GM19452 (cell line): ENCODE data around the gene SERINC5.
"Not testable (repeated sequence)": the region's sequence is repeated elsewhere in the genome, so short reads cannot be mapped to it uniquely, and the experiment has no call there.

Experiments used
- ATAC-seq: cut with Tn5 transposase; IDR thresholded peaks from one replicate; pipeline ENCODE4 v1.9.1; 2021; ENCODE audit not compliant: unreplicated experiment

The SERINC5 gene

GRCh38 chr5:80141681-80142080, 114.2 kb downstream of the SERINC5 start:
- ATAC-seq, result no peak

- no peak for ATAC-seq
Measured at GRCh38 chr5:80141147-80141671, 114.6 kb downstream of the SERINC5 start.

GRCh38 chr5:80140496-80140895, 115.4 kb downstream of the SERINC5 start:
- ATAC-seq, result no peak

- ATAC-seq, result no peak
Measured at GRCh38 chr5:80139466-80139972, 116.3 kb downstream of the SERINC5 start.

GRCh38 chr5:80138486-80138885, 117.4 kb downstream of the SERINC5 start:
- no peak for ATAC-seq

- not testable (repeated sequence) for ATAC-seq
Measured at GRCh38 chr5:80136798-80137197, 119.0 kb downstream of the SERINC5 start.

- no peak for ATAC-seq
Measured at GRCh38 chr5:80134876-80135275, 121.0 kb downstream of the SERINC5 start.

- no peak for ATAC-seq
Measured at GRCh38 chr5:80129146-80129545, 126.7 kb downstream of the SERINC5 start.

- no peak for ATAC-seq
Measured at GRCh38 chr5:80128141-80128540, 127.7 kb downstream of the SERINC5 start.

GRCh38 chr5:80127116-80127552, 128.7 kb downstream of the SERINC5 start:
- no peak for ATAC-seq

- peak; percentile 67 for ATAC-seq
Measured at GRCh38 chr5:80125962-80126480, 129.8 kb downstream of the SERINC5 start.

GRCh38 chr5:80125022-80125961, 130.6 kb downstream of the SERINC5 start:
- peak; percentile 70 for ATAC-seq

GRCh38 chr5:80124121-80124918, 131.5 kb downstream of the SERINC5 start:
- no peak for ATAC-seq

GRCh38 chr5:80122579-80122978, 133.3 kb downstream of the SERINC5 start:
- no peak for ATAC-seq

- ATAC-seq, result no peak
Measured at GRCh38 chr5:80119372-80119771, 136.5 kb downstream of the SERINC5 start.

GRCh38 chr5:80117446-80117845, 138.4 kb downstream of the SERINC5 start:
- ATAC-seq, result no peak

GRCh38 chr5:80116465-80116864, 139.4 kb downstream of the SERINC5 start:
- no peak for ATAC-seq

GRCh38 chr5:80116000-80116399, 139.8 kb downstream of the SERINC5 start:
- ATAC-seq, result no peak

GRCh38 chr5:80114860-80115259, 141.0 kb downstream of the SERINC5 start:
- no peak for ATAC-seq

- not testable (repeated sequence) for ATAC-seq
Measured at GRCh38 chr5:80111376-80111990, 144.4 kb downstream of the SERINC5 start.
